Measurements from ENCODE around the gene HSPA12B.

GRCh38 chr20:3749087-3749688 lies 16.7 kb downstream of the HSPA12B start:
- no peak for TF ChIP-seq POLR2A (IDR thresholded peaks at IDR 0.05)
- TF ChIP-seq, protein P1, sequence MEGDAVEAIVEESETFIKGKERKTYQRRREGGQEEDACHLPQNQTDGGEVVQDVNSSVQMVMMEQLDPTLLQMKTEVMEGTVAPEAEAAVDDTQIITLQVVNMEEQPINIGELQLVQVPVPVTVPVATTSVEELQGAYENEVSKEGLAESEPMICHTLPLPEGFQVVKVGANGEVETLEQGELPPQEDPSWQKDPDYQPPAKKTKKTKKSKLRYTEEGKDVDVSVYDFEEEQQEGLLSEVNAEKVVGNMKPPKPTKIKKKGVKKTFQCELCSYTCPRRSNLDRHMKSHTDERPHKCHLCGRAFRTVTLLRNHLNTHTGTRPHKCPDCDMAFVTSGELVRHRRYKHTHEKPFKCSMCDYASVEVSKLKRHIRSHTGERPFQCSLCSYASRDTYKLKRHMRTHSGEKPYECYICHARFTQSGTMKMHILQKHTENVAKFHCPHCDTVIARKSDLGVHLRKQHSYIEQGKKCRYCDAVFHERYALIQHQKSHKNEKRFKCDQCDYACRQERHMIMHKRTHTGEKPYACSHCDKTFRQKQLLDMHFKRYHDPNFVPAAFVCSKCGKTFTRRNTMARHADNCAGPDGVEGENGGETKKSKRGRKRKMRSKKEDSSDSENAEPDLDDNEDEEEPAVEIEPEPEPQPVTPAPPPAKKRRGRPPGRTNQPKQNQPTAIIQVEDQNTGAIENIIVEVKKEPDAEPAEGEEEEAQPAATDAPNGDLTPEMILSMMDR (IDR thresholded peaks at IDR 0.05) = no peak

All from heart left ventricle (tissue), 13 donors.